ENCODE data around the gene C8B. TPM values are rescaled to one million over a fixed set of nuclear protein-coding genes. Genes with fewer than 3 reads are reported as not detected.

C8B gene
- total RNA-seq, 3 donors from 2014 or later: not detected

DNA sequence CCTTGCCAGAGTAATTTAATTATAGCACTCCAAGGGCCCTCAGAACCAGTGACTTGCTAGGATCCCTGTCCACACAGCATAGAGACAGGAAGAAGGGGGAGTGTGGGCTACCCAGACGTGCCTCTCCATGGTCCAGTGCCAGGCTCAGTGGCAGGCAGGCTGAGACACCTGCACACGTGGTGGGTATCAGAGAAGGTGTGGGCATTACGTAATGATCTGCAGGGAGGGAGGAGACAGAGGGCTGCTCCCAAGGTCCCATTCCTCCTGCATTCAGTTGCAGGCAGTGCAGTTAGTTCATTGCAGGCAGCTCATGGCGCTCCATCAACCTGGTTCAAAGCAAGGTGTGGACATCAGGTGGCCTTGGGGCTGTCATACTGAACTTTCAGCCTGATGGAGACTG is 49.9 kb downstream of the C8B start:
- Histone ChIP-seq H3K36me3 (no peaks in the 10 kb centered on the region), H3K4me3 (no peak overlapping the region), H3K4me1 (no peaks in the 10 kb centered on the region), H3K9me3 (no peaks in the 10 kb centered on the region), H3K27ac (no peak overlapping the region), H3K27me3 (no peaks in the 10 kb centered on the region)
- no peak for TF ChIP-seq POLR2AphosphoS5 (IDR thresholded peaks at IDR 0.05)
- no peak for TF ChIP-seq POLR2A (IDR thresholded peaks at IDR 0.05)
- TF ChIP-seq, protein P1, sequence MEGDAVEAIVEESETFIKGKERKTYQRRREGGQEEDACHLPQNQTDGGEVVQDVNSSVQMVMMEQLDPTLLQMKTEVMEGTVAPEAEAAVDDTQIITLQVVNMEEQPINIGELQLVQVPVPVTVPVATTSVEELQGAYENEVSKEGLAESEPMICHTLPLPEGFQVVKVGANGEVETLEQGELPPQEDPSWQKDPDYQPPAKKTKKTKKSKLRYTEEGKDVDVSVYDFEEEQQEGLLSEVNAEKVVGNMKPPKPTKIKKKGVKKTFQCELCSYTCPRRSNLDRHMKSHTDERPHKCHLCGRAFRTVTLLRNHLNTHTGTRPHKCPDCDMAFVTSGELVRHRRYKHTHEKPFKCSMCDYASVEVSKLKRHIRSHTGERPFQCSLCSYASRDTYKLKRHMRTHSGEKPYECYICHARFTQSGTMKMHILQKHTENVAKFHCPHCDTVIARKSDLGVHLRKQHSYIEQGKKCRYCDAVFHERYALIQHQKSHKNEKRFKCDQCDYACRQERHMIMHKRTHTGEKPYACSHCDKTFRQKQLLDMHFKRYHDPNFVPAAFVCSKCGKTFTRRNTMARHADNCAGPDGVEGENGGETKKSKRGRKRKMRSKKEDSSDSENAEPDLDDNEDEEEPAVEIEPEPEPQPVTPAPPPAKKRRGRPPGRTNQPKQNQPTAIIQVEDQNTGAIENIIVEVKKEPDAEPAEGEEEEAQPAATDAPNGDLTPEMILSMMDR (IDR thresholded peaks at IDR 0.05): no peak
- DNase-seq (ENCODE audit: low spot score in 2 of 2): no peak
- intact Hi-C loops (cut with DNase I; ENCODE audit: low total_unique reads): no loop called here

DNA sequence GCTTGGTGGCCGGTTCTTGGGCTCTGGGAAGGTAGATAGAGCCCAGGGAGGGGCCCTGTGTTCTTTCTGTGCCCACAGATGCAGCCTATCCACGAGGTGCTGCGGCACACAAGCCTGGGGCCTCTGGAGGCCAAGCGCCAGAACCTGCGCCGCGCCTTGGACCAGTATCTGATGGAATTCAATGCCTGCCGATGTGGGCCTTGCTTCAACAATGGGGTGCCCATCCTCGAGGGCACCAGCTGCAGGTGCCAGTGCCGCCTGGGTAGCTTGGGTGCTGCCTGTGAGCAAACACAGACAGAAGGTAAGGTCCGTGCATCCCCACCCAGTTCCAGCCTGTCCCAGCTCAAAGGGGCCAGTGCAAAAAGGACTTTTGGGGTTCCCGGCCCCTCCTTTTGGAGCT is 53.5 kb downstream of the C8B start:
- Histone ChIP-seq H3K27me3 (no peaks in the 10 kb centered on the region), H3K4me1 (no peaks in the 10 kb centered on the region), H3K27ac (no peak overlapping the region), H3K9me3 (no peaks in the 10 kb centered on the region), H3K36me3 (no peaks in the 10 kb centered on the region), H3K4me3 (no peak overlapping the region)
- no peak for DNase-seq (ENCODE audit: low spot score in 2 of 2)
- no peak for TF ChIP-seq POLR2AphosphoS5 (IDR thresholded peaks at IDR 0.05)
- TF ChIP-seq, protein P1 (IDR thresholded peaks at IDR 0.05): no peak
- intact Hi-C loops (cut with DNase I; ENCODE audit: low total_unique reads): no loop called here

DNA sequence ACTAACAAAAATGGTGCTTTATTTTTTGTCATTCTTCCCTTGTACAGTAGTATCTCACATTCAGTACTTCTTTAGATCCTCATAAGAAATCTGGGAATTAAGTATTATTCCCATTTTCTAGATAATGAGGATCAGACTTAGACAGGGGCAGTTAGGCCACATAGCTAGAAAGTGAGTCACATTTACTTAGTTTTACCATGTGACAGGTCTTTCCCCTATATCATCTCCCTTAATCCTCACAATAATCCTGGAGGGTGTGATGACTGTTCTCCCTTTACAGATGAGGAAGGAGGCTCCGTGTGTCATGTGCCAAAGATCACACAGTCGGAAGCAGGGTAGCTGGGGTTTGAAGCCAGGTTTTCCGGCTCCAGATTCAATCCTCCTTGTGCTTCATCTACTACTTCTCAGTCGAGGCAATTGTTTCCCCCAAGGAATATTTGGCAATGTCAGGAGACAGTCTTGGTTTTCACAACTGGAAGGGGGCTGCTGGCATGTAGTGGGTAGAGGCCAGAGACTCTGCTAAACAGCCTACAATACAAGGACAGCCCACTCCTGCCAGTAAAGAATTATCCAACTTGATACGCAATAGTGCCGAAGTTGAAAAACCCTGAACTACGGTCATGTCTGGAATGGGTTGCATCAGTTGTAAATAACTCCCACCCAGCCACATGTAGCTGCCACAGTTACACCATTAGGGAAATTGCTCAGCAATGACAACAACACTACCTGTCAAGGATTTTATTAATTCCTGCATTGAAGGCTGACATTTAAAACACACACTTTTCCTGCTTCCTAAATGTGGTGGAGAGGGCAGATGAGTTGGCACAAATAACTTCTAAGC is 54.5 kb downstream of the C8B start:
- intact Hi-C loops (cut with DNase I; ENCODE audit: low total_unique reads): no loop called here
- TF ChIP-seq, protein P1 (IDR thresholded peaks at IDR 0.05): no peak
- TF ChIP-seq POLR2A (IDR thresholded peaks at IDR 0.05) (no peak), POLR2AphosphoS5 (IDR thresholded peaks at IDR 0.05) (no peak)
- no peak for DNase-seq (ENCODE audit: low spot score in 2 of 2)

DNA sequence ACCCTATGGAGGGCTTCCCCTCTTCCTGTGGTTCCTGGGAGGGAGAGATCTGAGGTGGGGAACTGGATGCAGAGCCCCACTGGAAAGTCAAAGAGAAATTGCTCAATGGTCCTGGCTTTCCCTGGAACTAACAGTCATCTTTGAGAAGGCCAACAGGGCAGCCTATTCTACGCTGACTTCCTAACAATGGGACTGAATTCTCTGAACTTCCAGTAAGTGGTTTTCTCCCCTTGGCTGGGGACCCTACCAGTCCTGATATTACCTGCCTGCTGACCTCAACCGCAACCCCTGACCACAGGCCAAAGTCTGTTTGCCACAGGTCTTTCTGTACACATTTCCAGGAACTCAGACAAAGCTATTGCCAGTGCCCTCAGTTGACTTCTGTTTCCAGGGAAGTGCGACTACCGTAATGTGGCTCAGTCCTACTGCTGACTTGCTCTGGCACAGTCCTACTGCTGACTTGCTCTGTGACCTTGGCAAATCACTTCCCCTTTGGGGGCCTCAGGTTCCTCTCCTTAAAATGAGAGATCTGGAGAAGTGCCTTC is 55.3 kb downstream of the C8B start:
- TF ChIP-seq, protein P1 (IDR thresholded peaks at IDR 0.05): no peak
- TF ChIP-seq POLR2A (IDR thresholded peaks at IDR 0.05): no peak
- no peak for TF ChIP-seq POLR2AphosphoS5 (IDR thresholded peaks at IDR 0.05)
- Histone ChIP-seq H3K27me3 (no peaks in the 10 kb centered on the region), H3K27ac (no peak overlapping the region), H3K4me1 (no peaks in the 10 kb centered on the region), H3K36me3 (no peaks in the 10 kb centered on the region), H3K9me3 (no peaks in the 10 kb centered on the region), H3K4me3 (no peak overlapping the region)
- DNase-seq (ENCODE audit: low spot score in 2 of 2): no peak
- intact Hi-C loops (cut with DNase I; ENCODE audit: low total_unique reads): no loop called here

More for the DNA sequence above, 54.5 kb downstream of the C8B start:
- Histone ChIP-seq H3K4me1 (no peaks in the 10 kb centered on the region), H3K4me3 (no peak overlapping the region), H3K27me3 (no peaks in the 10 kb centered on the region), H3K36me3 (no peaks in the 10 kb centered on the region), H3K9me3 (no peaks in the 10 kb centered on the region), H3K27ac (no peak overlapping the region)

DNA sequence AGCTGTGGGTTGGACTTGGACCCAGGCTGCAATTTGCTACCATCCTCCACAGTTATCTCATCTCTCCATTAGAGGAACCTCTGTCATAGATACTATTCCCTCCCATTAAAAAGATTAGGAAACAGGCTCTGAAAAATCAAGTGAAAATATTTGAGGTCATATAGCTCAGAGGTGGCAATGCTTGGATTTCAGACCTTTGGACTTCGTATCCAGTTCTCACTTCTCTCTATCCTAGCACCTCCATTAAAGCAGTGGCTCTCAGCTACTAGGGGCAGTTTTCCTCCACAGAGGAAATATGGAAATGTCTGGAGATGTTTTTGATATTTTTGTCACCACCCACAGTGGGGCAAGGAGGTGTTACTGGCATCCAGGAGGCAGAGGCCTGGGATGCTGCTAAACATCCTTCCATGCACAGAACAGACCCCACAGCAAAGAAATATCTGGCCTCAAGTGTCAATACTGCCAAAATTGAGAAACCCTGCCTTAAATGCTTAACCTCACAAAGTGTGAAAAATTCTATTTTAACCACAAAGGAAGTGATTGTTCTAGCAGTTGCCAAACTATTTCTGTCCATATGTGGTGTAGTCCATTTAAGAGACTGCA is 57.1 kb downstream of the C8B start:
- Histone ChIP-seq H3K27me3 (no peaks in the 10 kb centered on the region), H3K4me1 (no peaks in the 10 kb centered on the region), H3K9me3 (no peaks in the 10 kb centered on the region), H3K27ac (no peak overlapping the region), H3K36me3 (no peaks in the 10 kb centered on the region), H3K4me3 (no peak overlapping the region)
- DNase-seq (ENCODE audit: low spot score in 2 of 2): no peak
- intact Hi-C loops (cut with DNase I; ENCODE audit: low total_unique reads): loop anchor here (2.0 kb wide), 1 partner anchor 58 kb away; the partner anchor contains the start of gene C8B
- TF ChIP-seq, protein P1 (IDR thresholded peaks at IDR 0.05): no peak
- TF ChIP-seq POLR2AphosphoS5 (IDR thresholded peaks at IDR 0.05) (no peak), POLR2A (IDR thresholded peaks at IDR 0.05) (no peak)

Data from breast epithelium (tissue), 4 donors.